MM.1S (cell line): Measurements from ENCODE around the gene MUSK.

Experiments
- EZH2 ChIP-seq: fragments of 300-600 bp; sonication (generic); optimal IDR thresholded peaks from 2 replicates; pipeline ENCODE3; 2017; ENCODE audit warnings: low read depth, mild to moderate bottlenecking, antibody characterized with exemption, low read length, mixed read lengths
- TF ChIP-seq, protein P1 (sequence below): fragments of 300-600 bp; sonication (generic); IDR thresholded peaks from 2 replicates; pipeline ENCODE4 v1.5.1; 2016; ENCODE audit warnings: antibody characterized with exemption, low read length, mixed read lengths

DNA sequence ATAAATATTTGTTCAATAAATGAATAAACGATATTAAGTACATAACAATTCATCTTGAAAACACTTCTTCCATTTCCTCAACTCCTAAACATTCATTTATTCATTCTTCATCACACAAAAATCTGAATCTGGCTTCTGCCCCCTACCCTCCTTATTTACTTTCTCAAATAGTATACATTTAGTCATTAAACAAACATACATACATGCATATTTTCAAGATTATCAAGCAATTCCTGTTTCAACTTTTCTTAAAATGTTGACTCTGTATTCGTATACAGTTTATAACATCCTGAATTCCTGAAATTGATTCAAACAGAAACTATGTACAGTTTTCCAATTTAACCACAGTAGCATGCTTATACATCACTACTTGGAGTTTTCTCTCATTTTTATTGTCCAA is 129.0 kb downstream of the MUSK start:
- no peak for TF ChIP-seq EZH2
- TF ChIP-seq, protein P1, sequence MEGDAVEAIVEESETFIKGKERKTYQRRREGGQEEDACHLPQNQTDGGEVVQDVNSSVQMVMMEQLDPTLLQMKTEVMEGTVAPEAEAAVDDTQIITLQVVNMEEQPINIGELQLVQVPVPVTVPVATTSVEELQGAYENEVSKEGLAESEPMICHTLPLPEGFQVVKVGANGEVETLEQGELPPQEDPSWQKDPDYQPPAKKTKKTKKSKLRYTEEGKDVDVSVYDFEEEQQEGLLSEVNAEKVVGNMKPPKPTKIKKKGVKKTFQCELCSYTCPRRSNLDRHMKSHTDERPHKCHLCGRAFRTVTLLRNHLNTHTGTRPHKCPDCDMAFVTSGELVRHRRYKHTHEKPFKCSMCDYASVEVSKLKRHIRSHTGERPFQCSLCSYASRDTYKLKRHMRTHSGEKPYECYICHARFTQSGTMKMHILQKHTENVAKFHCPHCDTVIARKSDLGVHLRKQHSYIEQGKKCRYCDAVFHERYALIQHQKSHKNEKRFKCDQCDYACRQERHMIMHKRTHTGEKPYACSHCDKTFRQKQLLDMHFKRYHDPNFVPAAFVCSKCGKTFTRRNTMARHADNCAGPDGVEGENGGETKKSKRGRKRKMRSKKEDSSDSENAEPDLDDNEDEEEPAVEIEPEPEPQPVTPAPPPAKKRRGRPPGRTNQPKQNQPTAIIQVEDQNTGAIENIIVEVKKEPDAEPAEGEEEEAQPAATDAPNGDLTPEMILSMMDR = no peak
